ENCODE results near the gene PANK3.

DNA sequence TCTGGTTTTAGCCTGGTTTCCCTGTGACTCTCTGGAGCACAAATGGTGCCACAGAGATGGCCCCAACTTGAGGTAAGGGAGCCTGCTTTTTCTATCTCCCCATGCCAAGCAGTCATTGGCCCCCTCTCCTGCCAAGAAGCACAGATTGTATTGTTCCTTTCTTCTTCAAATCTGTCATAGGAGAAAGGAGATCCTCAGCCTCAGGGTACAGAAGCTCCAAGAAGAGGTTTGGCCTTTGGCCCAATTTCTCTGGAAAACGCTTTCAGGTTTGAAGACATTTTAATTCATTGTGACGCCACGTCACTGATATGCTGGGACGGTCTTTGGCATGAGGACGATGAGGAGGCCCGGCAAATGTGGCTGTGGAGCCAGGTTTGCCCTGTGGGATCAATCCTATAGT lies 29.2 kb upstream of the PANK3 start:
- TF ChIP-seq, protein P1, sequence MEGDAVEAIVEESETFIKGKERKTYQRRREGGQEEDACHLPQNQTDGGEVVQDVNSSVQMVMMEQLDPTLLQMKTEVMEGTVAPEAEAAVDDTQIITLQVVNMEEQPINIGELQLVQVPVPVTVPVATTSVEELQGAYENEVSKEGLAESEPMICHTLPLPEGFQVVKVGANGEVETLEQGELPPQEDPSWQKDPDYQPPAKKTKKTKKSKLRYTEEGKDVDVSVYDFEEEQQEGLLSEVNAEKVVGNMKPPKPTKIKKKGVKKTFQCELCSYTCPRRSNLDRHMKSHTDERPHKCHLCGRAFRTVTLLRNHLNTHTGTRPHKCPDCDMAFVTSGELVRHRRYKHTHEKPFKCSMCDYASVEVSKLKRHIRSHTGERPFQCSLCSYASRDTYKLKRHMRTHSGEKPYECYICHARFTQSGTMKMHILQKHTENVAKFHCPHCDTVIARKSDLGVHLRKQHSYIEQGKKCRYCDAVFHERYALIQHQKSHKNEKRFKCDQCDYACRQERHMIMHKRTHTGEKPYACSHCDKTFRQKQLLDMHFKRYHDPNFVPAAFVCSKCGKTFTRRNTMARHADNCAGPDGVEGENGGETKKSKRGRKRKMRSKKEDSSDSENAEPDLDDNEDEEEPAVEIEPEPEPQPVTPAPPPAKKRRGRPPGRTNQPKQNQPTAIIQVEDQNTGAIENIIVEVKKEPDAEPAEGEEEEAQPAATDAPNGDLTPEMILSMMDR (IDR thresholded peaks at IDR 0.05), result no peak
- no peak for TF ChIP-seq POLR2A (IDR thresholded peaks at IDR 0.05)
